GM19043 (cell line): ENCODE data around the gene TTC7B.

ENCODE experiments used
- ATAC-seq: cut with Tn5 transposase; IDR thresholded peaks from one replicate; pipeline ENCODE4 v1.9.1; 2021; ENCODE audit warnings: low read depth; ENCODE audit not compliant: unreplicated experiment

The TTC7B gene

DNA sequence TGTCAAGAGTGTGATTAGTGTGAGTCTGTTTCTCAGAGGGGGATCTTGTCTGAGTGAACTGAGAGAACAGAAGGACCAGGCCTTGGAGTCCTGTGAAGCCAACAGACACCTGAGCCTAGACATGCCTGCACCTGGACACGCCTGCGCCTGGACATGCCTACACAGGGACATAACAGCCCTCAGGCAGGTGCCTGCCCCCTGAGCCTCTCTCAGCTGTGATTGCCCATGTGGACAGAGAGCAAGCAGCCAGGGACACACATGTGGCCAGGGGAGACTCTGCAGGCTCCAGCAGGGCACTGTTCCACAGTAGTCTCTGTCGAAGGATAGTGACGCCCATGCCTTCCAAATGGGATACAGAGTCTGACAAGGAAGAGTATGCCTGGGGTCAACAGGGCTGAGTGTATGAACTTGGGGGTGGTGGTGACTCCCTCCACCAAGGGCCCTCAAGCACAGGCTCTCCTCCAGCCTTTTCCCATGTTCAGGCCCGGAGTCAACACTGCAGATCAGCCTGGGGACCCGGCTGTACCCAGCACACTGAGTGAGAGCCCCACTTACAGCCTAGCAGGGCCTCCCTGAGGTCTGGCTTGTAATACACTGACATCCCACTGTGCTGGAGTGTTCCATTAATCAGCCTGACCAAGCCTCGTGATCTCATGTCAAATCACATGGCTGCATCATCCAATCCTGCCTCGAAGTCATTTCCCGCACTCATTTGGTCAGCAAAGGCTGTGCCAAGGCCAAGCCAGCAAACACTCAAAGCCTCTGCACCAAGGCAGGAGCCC lies 246.4 kb downstream of the TTC7B start:
- no peak for ATAC-seq

DNA sequence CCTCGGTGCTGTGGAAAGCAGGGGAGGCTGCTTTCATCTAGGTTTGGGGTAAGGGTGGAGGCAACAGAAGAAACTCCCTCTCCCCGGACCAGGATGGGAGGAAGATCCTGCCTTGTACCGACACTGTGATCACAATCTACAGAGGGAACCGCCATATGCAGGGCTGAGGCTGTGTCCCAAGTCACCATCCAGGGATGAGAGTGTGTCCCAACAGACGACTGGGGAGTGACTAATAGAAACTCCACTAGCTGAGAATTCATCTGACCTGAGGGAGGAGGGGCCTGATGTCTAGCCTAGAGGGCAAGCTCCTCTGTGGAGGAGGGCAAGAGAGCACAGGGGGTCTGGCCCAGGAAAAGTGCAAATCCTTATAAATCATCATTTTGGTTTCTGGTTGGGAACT lies 247.0 kb downstream of the TTC7B start:
- ATAC-seq, result no peak

DNA sequence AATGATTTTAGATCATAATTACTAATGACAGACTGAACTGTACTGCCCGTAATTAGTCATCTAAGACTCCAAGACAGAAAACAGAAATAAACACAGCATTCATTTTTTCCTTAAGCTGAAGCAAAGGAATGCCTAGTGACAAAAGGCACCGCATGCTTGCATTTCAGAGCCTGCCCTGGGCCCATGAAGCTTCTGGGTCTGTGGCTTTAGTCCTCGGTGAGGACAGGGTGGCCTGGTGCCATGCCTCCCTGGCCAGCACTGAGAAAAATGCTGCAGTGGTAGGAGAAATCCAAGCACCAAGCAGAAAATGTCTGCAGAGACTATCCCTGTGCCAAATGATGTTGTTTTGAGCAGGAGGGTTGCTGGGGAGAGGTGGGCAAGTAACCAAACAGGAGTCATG lies 247.8 kb downstream of the TTC7B start:
- ATAC-seq, result no peak

DNA sequence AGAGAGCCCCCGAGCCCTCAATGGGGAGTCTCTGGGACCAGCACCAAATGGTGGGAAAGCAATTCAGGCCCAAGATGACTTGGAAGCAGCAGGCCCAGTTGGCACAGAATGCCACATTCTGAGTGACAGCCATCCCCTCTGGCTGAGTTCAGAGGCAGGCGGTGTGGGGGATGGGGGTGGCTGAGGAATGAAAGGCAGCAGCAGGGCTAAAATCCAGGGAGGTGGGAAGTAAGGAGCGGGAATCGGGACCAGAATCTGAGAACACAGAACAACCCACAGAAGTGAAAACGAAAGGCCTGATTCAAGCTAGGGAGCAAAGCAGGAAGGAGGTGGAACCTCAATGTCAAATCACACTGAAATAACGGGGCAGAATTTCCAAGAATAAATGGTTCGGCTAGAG lies 248.2 kb downstream of the TTC7B start:
- ATAC-seq, result no peak

DNA sequence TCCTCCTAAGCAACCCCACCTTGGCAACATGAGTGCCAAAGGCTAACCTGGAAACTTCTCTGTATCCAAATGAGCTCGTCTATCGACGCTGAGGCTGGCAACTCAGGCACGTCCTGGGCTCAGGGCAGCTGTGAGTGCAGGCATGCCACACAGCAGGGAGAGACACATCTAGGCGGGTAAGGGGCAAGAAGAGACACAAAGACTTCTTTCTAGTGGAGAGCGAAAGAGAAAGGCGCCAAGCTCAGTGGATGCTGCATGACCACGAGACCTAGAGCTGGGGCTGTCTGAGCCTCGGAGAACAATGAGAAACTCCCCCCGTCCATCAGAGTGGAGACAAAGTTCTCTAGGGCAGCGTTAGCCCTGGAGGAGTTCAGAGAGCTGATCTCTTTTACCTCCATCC lies 249.0 kb downstream of the TTC7B start:
- ATAC-seq, result no peak

DNA sequence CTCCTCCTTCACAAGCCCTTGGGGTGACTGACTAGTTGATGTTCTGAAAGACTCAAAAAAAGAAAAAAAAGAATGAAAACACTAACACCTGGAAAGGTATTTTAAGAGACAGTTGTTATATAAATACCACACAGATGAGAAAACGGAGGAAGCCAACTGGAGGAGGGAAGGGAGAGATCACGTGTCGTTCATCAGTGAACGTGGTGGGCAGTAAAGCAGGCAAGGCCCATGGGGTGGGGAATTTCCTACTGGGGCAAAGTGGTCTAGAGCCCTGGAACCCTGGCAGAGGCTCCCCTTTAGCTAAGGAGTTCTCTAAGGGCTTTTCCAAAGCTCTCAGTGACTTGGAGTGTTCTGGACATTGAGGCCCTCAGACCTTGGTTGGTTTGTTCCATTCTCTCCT lies 249.7 kb downstream of the TTC7B start:
- no peak for ATAC-seq

DNA sequence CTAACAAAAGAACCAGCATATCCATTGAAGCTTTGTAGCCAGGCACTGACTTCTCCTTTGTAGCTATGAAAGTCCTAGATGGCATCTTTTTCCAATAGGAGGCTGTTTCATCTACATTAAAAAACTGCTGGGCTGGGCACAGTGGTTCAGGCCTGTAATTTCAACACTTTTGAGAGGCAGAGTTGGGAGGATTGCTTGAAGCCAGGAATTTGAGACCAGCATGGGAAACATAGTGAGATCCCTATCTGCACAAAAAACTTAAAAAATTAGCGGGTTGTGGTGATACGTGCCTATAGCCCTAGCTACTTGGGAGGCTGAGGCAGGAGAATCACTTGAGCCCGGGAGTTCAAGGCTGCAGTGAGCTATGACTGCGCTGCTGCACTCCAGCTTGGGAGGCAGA lies 251.7 kb downstream of the TTC7B start:
- no peak for ATAC-seq

DNA sequence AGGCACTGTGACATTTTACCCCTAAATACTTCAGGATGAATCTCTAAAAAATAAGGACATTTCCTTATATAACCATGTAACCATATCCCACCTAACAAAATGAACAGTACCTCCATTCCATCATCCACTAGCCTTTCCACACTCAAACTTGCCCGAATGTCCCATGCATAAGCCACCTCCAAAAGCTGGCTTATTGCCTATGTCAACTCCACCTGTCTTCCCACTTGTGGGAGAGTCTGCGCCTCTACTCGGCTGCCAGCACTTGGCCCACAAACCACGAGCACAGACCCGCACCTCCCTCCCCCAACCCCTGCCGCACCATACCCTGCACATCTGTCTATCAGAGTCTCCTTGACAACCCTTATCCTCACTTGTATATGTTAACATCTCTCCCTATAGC lies 253.6 kb downstream of the TTC7B start:
- ATAC-seq, result no peak

DNA sequence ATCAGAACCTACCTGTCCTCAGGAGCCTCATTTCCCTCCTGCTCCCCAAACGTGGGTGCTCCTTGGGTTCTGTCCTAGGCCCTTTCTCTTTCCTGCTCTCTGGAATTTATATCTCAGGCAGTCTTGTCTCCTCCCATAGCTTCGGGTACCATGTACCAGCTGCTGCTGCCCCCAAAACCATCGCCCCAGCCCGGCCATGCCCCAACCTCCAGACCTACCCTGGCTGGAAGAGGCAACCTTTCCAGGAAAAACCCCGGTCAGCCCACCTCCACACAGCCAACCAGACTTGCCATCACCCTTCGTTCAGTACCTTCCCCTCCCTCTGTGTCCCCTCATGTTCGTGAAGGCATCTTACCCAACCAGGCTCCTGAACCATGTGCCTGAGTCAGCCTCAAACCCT lies 254.3 kb downstream of the TTC7B start:
- ATAC-seq, result no peak

DNA sequence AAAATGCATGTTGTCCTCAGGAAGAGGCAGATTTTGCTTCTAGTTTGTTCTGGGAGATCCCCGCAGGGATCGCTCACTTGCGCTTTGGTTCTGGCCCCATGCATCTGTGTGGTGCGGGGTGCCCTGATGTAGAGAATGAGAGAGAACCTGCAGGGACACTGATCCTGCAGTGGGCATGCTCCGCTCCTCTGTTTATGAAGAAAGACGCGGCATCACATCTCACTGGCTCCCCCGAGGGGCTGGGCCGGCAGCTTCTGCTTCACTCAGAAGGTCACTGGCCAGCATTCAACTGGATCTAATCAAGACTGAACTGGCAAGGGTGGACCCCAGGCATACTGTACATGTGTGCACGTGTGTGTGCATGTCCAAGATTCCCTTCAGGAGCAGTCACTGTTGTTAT lies 255.2 kb downstream of the TTC7B start:
- no peak for ATAC-seq

DNA sequence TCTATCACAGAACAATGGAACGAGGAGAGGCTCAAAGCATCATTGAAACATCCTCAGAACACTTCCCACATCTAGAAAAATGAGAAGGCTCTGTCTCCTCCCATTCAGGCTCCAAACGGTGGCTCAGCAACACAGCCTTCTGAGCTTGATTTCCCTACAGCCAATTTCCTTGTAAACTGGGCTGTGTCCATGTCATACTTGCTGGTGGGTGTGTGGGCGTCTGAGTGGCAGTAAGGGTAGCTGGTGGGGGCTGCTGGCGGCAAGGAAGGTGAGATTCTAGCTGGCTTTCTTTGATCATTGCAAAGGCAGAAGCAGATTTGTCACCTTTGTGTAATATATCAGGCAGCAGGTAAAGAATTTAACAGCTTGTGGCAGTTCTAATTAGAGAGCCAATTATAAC lies 255.7 kb downstream of the TTC7B start:
- ATAC-seq, result no peak

DNA sequence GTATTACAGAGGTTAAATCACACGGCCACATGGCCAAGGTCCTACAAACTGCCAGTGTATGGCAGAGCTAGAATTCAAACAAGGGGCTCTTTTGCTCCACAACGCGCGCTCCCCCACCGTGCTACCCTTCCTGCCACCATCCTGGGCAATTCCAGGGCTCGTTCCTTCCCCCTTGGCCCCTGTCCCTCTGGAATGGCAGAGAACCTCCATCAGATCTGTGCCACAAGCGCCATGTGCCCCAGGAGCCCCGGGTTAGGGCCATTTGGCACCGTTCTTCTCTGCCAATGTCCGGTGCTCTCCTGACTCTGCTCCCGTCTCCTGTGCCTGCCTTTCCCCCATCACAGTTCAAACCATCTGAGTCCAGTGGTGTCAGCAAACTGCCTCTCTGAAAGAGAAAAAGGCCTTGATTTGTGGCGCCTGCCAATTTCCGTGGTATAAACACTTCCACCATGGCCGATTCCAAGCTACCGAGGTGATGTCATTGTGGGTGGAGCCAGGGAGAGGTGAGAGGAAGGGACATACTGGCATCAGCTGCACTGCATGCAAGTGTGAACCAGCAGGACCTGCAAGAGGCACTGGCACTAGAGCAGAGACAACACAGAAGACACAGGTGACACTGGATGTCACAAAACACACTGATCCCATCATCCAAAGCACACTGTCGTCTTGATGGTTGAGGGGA lies 256.3 kb downstream of the TTC7B start:
- no peak for ATAC-seq

DNA sequence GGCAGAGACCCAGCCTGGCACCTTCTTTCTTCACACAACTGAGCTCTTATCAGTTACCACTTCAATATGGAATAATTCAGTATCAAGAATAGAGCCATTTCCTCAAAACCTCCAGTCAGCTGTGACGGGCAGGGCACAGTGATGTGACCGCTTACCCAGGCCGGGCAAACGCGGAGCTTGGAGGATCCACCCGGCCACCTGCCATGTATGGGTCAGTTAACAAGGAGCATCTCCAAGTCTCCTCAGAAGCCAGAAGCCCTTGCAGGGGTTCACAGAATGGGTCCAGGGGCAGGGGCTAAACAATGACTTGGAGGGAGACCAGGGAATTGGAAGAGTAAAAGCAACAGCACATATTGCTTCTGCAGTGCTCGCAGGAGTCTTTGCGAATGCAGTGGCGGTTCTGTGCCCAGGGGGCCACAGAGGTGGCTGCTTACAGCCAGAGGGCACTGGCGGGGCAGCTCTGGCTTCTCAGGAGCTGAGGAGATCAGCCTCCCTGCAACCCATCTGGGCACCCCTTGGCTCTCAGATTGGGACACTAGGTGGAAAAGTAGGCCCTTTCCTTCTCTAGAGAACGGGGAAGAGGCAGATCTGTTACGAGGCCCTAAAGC lies 257.1 kb downstream of the TTC7B start:
- no peak for ATAC-seq

DNA sequence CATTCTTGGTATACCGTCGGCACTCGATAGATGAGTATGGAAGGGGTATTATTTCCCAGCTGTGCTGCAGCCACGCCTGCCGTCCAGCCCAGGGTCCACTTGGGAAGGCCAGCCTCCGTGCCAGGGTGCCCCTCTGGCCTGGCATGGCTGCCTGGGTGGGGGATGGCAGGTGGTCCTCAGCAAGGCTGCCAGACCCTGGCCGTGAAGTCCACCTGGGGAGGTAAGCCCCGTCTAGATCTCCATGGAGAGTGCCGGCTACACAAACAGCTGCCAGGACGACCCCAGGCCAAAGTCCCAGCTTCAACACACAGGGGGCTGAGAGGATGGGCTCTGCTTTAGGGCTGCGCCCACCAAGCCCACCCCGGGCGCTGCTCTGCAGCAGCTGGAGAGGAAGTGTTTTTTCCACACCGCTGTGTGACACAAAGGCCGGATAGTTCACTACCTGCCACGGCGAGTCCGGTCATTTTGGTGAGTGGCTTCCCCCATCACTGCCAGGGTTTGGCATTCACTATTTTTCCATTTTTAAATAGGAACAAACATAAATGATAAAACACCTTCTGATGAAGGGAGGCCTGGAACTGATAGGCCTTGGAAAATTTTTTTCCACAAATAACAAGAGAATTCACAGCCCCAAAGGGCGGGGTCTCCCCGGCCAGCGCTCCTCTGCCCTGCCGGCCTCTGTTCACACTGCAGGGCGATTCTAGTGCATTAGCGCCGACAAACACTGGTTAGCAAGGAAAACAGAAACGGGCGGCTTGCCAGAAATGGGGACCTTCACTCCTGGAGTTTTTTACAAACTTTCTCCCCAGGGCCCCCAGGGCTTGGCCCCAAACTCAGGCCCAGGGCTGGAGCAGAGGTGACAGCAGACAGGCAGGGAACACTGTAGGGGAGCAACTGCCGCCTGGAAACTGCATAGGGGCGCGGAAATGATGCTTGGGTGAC lies 257.9 kb downstream of the TTC7B start:
- no peak for ATAC-seq

DNA sequence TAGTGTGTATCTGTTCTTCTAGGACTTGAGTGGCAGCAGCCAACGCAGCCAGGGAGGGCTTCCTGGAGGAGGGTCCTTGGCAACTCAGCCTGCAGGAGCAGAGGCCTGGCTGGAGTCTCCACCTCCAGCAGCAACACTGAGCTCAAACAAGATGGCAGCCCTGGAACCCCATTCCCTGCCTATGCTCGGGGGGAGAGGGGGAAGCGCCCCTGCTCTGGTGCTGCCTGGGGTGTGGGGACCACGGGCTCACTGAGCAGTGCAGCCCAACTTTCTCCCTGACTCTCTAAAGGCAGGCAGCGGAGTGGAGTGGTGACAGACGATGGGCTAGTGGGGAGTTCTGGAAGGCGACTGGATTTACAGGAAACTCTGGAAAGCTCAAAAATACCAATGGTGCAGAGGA lies 258.7 kb downstream of the TTC7B start:
- no peak for ATAC-seq

DNA sequence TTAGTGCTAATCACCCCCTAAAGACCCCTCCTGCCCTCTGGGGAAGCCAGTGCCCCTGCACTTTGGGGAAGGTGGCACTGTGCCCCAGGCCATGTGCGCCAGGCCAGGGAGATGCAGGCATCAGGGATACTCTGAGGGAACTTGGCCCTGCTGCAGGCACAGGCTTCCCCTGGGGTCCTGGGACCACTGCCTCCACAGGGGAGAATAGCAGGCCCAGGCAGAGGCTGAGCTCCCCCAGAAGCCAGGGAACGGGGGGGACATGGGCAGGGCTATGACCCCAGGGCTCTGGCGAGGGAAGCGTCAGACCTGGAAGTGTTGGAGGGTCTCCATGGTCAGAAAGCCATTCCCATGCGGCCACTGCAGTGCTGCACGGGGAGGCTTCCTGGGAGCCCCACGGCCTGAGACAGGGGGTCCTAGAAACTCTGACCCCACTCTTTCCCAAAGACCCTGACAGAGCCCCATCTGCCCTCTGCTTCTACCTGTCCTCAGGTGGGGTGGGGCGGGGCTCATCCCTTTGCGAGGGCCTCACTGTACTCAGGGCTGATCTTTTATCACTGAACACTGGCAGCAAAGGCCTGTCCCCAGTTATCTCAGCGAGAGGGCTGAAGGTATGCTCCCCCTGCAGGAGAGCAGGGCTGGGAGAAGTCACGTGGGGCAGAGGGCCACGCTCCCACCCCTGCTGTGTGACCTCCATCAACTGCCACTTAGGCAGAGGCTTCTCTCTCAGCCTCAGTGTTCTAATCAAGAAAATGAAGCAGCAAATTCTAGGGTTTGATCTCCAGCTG lies 259.4 kb downstream of the TTC7B start:
- ATAC-seq, result no peak

DNA sequence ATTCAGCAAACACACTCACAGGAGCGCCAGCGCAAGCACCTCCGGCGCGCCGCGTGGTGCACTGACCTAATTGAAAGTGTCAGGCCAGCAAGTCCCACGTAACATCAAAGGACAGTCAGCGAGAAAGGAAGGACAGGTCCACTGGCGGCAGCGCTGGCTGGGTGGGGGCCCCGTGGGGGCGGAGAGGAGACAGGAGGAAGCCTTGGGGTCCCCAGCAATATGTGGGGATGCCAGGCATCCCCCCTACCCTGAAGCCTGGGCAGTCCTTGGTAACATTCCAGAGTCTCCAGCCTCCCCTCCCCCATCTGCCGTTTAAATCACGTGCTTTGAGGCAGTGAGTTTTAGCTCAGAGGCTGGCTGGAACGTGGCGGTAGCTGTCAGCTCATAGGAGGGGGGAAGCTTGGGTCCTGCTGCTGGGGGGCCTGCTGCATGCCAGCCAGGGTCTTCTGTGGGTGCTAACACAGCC lies 260.2 kb downstream of the TTC7B start:
- ATAC-seq, result no peak

DNA sequence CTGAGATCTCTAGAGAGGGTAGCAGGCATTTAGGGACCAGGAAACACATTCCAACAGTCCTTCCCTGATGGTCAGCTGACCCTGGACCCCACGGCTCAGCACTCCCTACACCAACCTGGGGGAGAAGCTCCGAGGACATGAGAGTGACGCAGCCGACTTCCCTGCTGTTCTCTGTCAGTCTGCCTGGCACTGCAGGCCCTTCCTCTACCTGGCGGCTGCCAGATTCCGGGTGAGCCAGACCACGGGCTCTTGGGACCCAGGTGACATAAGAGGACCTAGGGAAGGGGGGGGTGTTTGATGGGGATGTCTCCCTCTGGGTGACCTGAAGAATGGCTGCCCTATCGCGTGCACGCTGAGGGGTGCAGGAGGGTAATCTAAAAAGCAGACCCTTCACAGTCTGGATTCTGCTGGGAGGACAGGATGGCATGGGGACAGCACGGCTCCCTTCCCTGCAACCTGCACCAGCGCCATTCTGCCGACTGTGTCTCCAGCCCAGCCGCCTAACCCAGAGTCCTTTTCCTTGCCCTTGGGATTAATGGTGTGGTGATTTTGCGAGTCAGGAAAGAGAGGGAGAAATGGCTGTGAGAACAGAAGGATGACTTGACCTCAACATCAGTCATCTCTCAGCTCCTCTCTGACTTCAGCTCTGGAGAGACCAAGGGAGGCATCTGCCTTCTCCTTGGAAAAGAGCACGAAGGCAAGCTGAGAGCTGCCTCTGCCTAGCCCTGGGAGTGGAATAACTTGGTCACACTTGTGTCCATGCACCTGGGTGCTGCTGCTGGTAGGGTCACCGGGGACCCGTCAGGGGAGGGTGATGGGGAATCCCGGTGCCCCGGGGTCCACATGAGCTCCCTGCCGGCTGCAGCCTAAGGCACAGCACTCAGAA lies 260.9 kb downstream of the TTC7B start:
- no peak for ATAC-seq

DNA sequence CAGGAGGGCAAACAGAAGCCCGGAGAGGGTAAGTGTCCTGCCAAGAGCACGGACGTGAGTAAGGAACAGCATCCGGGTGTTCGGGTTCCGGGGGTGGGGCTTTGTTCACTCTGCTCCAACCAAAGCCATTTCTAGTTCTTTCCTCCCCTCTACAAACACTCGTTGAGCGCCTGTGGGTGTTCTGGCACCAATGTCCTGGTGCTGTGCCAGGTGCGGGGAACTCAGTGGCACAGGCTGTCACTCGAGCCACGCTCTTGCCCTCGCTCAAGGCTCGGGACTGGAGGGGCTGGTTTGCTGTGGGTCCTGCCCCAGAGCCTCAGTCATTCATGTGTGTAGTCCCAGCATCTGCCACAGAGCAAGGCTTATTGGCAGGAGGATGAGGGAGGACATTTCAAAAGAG lies 261.9 kb downstream of the TTC7B start:
- ATAC-seq, result no peak
